Measurements from ENCODE around the gene ESRRG.
"Not testable (repeated sequence)": the region's sequence is repeated elsewhere in the genome, so short reads cannot be mapped to it uniquely, and the experiment has no call there.

ESRRG gene

DNA sequence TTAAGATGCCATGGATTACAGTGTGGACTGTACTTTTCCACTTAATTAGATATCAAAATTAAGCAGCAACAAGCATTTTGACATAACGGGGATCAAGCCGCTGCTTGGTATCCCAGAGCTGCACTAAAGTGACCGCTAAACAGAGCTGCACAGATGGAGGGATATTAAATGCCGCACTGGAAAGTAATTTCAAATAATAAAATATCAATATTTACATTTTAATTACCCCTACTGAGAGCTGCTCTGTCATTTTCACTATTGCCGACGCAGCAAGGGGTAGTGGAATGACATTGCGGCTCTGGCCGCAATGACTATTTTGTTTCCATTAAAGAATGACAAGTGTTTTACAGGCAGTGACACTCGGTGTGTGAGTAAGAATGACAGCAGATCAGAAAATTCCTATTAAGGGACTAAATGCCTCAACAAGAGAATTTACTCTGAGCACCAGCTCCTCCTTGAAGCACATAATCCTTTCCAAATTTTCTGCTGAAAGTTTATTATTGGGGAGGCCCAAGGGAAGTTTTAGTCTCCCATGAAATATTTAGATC, 190.9 kb downstream of the ESRRG start:
- H3K4me3 ChIP-seq (ENCODE audit: low read depth, low read length): no peak overlapping the region
- TF ChIP-seq, protein P1, sequence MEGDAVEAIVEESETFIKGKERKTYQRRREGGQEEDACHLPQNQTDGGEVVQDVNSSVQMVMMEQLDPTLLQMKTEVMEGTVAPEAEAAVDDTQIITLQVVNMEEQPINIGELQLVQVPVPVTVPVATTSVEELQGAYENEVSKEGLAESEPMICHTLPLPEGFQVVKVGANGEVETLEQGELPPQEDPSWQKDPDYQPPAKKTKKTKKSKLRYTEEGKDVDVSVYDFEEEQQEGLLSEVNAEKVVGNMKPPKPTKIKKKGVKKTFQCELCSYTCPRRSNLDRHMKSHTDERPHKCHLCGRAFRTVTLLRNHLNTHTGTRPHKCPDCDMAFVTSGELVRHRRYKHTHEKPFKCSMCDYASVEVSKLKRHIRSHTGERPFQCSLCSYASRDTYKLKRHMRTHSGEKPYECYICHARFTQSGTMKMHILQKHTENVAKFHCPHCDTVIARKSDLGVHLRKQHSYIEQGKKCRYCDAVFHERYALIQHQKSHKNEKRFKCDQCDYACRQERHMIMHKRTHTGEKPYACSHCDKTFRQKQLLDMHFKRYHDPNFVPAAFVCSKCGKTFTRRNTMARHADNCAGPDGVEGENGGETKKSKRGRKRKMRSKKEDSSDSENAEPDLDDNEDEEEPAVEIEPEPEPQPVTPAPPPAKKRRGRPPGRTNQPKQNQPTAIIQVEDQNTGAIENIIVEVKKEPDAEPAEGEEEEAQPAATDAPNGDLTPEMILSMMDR (IDR thresholded peaks at IDR 0.05; ENCODE audit: insufficient read depth, low read depth, low read length, missing control alignments): no peak
- no peak for DNase-seq (ENCODE audit: low read depth)

DNA sequence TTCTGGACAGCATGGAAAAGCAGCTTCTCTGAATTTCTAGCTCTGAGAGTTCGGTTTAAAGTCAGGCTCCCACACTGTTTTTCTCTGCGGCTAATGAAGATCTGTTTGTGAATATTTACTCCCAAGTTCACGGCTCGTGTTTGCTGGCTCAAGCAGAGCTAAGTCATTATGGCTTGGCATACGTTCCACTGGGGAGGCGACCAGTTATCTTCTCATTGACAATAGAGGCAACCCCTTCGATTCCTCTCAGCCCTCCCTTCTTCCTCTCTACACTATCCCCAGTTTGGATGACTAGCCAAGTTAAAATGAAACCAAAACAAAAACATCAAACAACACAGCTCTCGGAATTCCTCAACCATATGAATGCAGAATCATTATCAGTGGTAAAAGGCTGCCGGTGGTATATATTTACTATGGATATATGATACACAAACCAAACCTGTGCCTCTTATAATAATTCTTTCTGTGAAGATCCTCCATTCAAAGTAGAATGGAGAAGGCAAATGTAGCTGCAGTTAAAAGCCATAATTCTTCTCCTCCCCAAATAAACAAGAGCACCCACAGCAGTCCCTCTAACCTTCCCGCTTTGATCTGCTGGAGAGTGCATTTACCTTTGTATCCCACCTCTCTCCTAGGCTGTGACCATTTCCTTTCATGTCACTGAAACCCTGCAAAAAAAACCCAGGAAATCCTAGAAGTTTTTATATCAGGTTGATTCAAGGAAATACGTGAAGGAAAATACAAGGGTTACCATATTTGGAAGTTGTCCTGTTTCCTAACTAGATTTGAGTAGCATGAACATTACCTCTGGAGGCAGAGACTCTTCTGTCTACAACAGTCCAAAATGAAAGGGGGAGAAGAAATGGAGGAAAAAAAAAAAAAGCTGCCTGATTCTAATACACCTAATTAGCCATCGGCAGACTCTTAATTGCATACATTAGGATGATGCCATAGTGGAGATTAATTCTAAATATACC, 191.7 kb downstream of the ESRRG start:
- H3K4me3 ChIP-seq (ENCODE audit: low read depth, low read length): no peak overlapping the region
- no peak for DNase-seq (ENCODE audit: low read depth)
- TF ChIP-seq, protein P1 (IDR thresholded peaks at IDR 0.05; ENCODE audit: insufficient read depth, low read depth, low read length, missing control alignments): no peak

DNA sequence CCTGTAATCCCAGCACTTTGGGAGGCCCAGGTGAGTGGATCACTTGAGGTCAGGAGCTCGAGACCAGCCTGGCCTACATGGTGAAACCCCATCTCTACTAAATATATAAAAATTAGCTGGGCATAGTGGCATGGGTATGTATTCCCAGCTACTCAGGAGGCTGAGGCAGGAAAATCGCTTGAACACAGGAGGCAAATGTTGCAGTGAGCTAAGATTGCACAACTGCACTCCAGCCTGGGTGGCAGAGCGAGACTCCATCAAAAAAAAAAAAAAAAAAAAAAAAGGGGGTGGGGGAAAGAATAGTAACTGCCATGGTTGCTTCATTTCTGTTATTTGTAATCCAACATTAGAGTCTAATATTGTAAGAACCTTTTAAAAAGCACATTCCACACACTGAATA, 193.4 kb downstream of the ESRRG start:
- DNase-seq (ENCODE audit: low read depth); H3K4me3 ChIP-seq (ENCODE audit: low read depth, low read length): not testable (repeated sequence)

DNA sequence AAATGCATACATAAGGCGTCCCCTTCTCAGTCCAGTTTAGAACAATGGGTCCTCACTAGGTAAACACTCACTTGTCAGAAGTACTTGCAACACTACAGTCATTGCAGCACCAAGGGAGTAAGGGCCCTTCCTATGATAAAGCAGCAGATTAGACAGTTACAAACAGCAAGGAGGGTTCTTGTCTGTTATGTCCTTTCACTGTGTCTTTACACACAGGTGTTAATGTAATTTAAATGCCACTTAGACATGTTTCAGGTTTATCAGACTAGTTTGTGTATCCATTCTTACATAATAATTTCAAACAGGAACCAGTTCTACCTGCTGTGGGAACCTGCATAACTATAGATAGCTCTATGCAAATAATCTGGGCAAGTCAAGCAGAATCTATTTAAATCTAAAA, 194.4 kb downstream of the ESRRG start:
- no peak overlapping the region for H3K4me3 ChIP-seq (ENCODE audit: low read depth, low read length)
- TF ChIP-seq, protein P1 (IDR thresholded peaks at IDR 0.05; ENCODE audit: insufficient read depth, low read depth, low read length, missing control alignments): no peak
- DNase-seq (ENCODE audit: low read depth): peak; percentile 73

DNA sequence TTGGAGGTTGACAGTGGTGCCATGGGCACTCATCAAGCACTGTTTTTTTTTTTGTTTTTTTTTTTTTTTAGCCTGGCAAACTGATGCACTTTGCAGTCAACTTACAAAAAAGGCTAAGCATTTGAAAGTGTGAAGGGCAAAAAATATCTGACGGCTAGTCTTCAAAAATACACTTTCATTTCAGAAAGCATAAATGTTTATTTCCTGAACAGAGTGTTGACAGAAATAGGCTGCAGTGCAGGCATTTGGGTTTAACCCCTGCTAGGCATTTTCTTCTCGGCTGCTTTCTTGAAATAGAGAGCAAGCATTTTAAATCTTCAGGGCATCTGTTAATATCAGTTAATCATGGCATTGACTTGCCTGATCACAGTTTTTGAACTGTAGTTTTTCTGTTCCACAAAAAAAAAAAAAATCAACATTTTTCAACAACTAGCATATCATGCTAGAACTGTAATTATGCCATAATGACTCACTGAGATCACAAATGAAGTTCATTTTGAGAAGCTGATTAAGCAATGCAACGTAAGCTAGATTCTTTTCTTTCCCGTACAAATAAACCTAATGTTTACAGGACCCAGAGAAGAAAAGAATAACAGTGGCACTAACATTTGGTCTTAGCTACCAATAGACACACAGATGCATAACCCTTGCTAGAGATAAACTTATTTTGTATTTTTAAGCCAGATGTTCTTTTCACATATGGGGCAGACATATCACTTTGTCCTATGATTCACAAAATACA, 199.6 kb downstream of the ESRRG start:
- TF ChIP-seq, protein P1 (IDR thresholded peaks at IDR 0.05; ENCODE audit: insufficient read depth, low read depth, low read length, missing control alignments): no peak
- DNase-seq (ENCODE audit: low read depth): no peak
- no peak overlapping the region for H3K4me3 ChIP-seq (ENCODE audit: low read depth, low read length)

DNA sequence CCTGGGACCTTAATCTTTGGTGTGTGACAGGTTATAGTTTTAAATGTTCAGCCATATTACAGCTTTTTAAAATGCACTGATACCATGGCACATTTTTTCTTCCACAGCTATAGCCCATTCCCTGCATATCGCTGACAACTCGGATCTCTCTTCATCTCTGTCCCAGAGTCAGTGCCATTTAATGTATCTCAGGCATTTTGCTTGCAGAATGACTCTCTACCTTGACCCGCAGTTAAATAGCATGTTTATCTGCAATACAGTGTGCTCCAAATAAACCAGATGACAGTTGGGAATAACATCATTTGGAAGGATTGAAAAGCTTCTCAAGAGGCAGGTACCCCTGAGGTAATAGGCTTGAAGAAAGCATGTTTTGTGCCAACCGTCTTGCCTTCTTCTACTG, 200.2 kb downstream of the ESRRG start:
- TF ChIP-seq, protein P1 (IDR thresholded peaks at IDR 0.05; ENCODE audit: insufficient read depth, low read depth, low read length, missing control alignments): no peak
- H3K4me3 ChIP-seq (ENCODE audit: low read depth, low read length): no peak overlapping the region
- DNase-seq (ENCODE audit: low read depth): no peak

DNA sequence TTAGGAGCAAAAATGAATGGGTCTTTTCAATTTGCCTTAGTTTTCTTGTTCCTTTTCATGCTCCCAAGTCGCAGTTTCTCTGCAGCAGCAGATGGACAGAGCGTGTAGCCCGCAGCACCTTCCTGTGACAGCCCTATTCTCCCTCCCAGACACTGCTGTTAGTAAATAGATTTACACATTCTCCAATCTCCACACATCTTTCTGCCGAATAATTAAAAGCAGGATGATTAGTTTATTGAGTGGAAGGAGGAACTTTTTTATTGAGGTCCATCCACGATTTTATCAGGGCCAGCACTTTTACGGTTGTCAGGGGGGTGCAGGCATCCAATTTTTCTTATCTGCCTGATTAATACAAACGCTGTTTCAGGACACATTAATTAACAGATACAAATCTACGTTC, 201.8 kb downstream of the ESRRG start:
- H3K4me3 ChIP-seq (ENCODE audit: low read depth, low read length): no peak overlapping the region
- no peak for DNase-seq (ENCODE audit: low read depth)
- TF ChIP-seq, protein P1 (IDR thresholded peaks at IDR 0.05; ENCODE audit: insufficient read depth, low read depth, low read length, missing control alignments): no peak

All from GM12865 (cell line).